ENCODE results near the gene TEP1.

TEP1 gene

DNA sequence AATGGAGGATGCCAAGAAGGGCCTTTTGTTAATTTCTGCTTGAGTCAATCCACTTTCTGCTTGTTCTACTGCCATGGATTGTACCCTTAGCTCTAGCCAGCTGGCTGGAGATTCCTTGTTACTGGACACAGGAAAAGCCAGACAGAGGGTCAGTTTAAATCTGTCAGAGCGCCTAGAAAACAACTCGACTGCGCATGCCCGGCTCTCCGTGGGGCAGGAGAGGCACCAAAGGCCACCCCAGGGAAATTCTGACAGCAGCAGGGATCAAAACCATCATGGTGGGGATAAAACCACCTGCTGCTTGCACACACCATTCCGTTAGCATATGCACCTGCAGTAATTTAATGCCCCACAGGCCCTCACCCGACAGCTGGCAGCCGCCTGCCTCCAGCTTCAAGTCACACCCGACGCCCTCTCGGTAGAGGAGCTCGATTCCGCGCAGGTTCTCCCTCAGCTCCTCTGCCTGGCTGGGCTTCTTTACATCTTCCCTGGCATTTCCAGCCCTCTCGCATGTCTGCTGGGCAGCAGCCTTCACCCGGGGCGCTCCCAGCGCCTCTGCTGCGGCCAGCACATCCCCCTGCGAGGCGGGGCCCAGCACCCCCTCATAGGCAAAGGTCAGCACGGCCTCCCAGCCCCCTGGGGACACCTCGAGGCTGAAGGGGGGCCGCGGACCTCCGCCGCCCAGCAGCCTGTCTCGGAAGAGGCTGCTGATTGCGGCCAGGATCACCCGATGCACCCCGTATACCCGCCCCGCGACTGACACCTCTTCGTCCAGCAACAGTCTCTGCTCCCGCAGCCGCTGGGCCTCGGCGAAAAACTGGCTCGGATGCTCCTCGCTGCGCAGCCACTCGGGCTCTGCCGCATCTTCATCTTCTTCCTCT, 21.6 kb upstream of the TEP1 start:
- no peak for DNase-seq (ENCODE audit: low read depth in 2 of 2)

DNA sequence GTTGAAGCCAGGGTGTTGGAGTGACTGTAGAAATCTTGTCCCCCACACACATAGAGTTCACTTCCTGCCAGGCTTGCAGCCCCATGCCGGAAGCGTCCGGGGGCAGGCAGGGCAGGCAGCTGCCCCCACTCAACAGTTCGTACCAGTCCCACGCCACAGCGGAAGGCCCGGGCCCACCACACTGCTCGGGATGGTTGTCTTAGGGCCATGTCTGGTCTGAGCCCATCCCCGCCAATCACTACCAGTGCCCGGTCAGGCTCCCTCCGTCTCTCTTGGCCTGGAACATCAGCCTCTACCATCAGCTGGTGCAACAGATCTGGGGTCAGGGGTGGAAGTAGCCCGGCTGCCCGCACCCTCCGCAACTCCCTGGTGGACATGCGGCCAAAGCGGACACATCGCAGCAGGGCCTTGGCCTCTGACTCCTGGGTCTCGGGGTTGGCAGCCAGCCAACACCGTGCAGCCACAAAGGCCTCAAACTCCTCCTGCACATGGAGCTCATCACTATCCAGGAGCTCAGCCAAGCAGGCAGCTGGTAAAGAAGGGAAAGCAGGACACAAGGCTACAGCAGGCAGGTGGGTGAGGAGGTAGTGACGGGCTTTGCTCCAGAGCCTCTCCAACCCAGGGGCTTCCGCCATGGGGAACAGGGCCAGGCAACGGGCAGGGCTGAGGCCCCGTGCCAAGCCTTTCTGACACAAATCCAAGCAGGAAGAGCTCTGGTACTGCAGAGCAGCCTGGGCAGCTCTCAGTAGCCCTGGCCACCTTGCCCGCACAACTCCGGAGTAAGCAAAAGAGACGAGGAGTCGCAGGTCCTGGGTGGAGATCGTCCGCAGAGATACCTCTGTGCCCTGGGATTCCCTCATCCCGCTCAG, 16.7 kb upstream of the TEP1 start:
- no peak for DNase-seq (ENCODE audit: low read depth in 2 of 2)

DNA sequence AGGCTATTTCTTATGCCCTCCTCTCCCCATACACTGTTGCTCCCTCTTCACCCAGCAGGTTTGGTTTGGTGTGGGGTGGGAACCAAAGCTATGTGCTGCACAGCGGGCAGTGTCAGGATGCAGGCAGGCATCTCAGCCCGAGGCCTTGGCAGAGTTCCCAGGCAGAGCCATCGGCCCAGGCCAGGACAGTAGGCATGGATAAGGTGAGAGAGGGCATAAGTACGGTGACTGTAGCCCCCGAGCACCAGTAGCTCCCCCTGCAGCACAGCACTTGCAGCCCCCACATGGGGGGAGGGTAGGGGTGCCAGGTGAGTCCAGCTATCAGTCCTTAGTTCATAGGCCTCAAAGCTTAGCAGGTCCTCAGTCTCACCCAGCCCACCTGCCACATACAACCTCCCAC, 15.5 kb upstream of the TEP1 start:
- no peak for DNase-seq (ENCODE audit: low read depth in 2 of 2)

DNA sequence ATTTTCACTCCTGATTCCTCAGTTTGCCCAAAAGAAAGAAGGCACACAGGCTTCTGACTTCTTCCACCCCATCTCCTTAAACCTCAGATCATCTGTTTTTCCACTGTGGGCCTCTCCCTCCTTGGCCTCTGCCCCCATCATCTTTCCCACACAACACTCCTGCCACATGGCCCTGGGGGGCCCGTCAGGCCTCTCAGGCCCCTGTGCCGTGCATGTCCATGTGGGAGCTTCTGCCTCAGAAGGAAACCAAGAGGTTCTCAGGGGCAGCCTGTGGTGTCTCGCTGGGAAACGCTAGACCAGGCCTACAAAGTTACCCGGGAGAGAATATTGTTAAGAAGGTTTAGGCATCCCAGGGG, 14.7 kb upstream of the TEP1 start:
- no peak for DNase-seq (ENCODE audit: low read depth in 2 of 2)

DNA sequence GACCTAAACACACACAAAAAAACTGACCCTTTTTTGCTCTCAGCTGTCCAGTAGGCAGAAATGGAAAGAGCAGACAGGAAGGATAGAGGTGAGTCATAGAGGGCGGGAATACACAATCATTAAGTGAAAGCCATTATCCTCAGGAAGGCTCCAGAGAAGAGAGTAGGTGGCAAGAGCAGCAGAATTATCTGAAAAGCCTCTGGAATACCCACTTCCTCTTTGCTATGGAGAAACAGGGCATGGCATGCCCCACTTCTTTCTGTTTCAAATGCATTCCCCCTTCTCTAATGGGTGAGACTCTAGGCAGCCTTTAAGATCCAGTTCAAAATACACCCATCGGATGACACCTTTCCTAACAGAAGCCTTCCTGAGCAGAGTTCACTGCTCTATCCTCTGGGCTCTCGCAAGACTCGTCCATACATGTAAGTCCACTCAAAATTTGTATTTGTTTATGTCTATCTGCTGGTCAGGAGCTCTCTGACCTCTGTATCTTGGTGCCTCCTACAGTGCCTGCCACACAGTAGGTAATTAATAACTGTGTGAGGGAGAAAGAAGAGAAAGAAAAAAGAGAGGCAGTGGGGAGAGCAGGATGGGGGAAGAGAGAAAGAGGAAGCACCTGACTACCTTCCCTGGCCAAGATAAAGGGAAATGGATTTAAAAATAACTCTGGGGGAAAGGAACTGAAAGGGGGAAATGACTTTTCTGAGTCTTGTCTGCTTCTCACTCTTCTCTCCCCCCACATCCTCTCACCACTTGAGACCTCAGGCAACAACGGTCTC, 14.1 kb upstream of the TEP1 start:
- DNase-seq (ENCODE audit: low read depth in 2 of 2) = no peak

DNA sequence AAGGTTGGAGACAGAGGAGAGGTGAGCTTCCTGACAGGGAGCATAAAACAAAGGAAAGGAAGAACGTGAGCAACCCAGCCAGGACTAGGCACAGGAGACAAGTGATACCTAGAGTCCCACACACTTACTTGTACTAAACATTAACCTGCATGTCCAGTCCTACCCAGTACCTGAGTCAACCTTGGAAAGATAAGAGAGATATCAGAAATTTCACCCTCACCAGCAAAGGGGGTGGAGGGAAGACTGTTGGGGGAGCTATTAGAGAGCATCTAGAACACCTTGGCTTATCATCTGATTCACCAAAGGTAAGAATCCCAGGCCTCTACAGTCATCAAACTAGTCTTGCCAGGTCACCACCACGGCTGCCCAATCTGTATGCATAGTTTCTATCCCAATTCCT, 11.6 kb upstream of the TEP1 start:
- no peak for DNase-seq (ENCODE audit: low read depth in 2 of 2)

DNA sequence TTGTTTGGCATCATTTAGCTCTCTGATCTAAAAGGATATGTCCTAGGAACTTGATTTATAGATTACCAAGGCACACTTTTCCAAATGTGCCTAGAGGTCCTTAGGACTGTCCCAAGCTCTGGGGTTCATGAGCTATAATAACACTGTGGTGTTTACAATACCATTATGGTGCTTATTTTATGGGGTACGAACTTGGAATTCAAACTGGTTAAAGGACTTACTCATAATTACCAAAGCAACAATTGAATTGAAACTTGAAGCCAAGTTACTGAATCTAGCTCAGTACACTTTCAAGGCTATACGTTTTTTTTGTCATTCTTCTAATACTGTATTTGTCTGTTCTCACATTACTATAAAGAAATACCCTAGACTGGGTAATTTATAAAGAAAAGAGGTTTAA, 9.6 kb upstream of the TEP1 start:
- no peak for DNase-seq (ENCODE audit: low read depth in 2 of 2)

DNA sequence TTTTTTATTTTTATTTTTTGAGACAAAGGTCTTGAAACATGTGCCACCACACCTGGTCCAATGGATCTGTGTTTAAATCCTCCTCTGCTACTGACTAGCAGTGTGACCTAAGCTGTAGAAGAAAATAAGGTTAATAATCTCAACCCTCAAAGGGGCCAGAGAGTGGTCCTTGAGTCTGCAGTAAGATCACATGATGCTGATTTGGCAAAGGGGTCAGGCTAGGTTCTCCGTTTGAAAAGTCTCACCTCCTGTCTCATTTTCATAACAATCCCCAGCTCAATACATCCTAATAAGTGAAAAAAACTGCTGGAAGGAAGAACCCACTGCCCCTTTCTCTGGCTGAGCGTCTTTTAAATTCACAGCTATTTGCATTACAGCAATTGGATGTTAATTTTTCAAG, 8.0 kb upstream of the TEP1 start:
- no peak for DNase-seq (ENCODE audit: low read depth in 2 of 2)

DNA sequence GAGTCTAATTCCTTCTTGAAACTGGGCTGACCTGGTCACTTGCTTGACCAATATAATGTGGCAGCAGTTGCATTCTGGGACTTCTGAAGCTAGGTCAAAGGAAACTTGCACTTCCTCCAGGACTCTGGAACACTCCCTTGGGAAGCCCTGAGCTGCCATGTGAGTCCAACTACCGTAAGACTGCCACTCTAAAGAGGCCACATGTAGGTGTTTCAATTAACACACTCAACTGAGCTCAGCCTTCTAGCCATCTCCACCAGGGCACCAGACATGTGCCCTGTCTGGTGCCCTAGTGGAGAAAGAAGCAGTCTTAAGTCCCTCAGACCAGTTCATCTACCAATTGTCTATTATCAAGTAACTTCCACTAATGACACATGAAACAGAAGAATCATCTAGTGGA, 6.1 kb upstream of the TEP1 start:
- DNase-seq (ENCODE audit: low read depth in 2 of 2) = no peak

DNA sequence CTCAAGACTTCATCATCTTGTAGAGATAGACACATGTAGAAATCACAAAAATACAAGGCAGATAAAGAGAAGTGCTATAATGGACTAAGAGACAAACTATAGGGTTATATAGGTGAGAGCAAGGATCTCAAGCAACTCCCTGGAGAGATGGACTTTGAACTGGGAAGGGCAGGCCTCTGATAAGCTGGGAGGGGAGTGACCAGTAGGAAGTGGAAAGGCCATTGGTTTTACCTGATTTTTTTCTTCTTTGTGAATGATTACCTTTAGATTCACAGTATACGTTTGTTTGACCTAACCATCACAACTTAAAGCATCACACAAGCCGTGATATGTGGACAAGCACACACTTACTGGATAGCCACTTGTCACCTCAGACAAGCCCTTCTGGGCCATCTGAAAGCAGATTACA, 5.2 kb upstream of the TEP1 start:
- no peak for DNase-seq (ENCODE audit: low read depth in 2 of 2)

DNA sequence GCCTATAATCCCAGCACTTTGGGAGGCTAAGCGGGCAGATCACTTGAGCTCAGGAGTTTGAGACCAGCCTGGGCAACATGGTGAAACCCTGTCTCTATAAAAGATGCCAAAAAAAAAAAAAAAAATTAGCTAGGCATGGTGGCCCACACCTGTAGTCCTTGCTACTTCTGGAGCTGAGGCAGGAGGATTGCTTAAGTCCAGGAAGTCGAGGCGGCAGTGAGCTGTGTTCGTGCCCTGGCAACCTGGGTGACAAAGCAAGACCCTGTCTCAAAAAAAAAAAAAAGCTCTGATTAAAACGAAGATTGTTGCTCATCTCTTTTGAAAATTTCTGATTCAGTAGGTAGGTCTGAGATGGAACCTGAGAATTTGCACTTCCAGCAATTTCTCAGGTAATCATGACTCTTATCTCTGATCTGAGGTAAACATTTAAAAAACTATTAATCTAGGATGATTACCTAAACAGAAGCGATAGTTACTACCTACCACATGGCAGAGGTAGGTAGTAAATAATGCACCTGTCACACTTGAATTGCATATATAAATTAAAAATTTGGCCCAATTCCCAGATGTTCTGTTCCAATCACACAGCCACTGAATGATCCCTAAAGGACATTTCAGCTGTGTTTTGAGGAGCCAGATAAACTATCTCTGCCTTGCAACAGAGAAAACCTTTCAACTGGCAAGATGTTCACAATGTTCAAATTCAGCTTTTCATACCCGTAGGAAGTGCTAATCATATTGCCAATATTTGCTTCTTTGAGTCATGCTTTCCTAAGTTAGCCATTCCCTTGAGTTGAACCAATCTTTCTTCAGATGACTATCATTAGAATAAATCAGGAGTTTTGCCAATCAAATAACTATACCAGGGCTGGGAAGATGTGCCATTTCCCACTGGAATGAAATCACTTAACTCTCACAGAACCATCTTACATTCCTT, 4.2 kb upstream of the TEP1 start:
- DNase-seq (ENCODE audit: low read depth in 2 of 2) = no peak

DNA sequence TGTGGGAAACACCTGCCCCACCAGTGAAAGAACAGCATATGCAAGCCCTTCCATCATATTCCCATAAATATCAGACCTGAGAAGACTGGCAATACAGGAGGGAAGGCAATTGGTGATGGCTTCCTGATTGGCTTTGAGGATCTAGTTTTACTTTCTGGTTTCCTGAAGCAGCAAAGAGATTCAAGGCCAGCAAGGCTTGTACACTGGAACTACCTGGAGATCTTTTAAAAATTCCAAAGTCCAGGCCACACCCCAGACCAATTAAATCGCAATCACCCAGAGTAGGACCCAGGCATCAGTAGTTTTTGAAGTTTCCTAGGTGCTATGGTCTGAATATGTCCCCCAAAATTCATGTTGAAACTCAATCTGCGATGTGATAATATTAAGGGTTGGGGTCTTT, 2.9 kb upstream of the TEP1 start:
- no peak for DNase-seq (ENCODE audit: low read depth in 2 of 2)

DNA sequence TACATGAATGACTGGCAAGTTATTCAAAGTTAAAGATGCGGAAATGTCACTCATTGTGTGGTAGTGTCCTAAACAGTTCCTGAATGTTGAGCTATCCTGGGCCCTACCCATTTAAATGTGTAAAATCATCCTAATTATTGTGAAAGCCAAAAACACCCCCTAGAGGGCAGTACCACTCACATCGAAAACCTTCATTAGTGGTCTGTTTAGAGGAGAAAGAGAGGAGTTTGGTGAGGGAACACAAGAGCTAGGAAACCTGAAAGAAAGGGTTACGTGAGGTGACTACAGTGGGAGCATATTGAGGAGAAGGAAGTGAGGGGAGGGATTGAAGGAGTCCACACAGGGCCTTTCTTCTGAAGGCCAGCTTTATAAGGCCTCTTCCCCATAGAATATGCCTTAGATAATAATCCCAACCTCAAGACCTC, 2.5 kb upstream of the TEP1 start:
- DNase-seq (ENCODE audit: low read depth in 2 of 2) = peak in 1 of 2 donors; percentile 34

DNA sequence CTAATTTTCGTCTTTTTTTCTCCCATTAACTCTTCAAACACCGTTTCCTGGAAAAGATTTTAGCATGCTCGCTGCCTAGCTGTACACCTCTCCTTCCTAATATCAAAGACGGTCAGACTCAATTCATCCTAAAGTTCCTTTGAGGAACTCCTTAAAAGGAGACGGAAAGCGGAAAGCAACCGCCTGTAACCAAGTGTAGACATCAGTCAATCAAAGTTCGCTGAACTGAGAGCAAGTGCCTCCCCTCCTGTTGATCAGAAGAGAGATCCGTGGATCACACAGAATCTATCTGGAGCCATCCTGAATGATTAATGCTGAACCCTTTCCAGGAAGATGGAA, 412 bp upstream of the TEP1 start:
- DNase-seq (ENCODE audit: low read depth in 2 of 2) = no peak

DNA sequence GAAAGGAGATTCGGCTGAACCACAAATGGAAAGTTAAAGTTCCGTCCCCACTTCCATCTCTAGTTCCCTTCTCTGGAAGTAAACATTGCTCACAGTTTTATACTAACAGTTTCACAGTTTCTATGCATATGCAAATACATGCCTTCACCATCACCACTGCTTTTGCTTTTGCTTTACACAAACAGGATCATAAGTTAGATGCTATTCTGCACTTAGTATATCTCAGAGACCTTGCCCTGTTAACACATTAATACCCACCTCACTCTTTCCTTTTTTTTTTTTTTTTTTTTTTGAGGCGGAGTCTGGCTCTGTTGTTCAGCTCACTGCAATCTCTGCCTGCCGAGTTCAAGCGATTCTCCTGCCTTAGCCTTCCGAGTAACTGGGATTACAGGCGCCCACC, 890 bp downstream of the TEP1 start:
- no peak for DNase-seq (ENCODE audit: low read depth in 2 of 2)

DNA sequence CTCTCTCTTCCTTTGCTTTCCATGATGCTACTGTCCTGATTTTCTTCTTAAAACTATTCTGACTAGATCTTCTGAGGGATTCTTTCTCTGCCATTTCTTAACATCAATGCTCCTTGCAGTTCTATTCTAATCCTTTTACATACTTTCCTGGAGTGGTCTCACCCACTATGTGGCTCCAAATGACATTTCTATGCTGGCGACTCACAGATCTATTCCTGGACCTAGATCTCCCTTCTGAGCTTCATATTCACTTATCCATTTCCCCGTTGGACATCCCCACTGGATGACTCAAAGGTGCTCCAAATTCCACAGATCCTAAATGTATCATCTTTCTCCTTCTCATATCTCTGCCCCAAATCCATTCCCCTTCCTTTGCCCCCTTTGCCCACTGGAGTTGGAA, 4.1 kb downstream of the TEP1 start:
- DNase-seq (ENCODE audit: low read depth in 2 of 2) = no peak

DNA sequence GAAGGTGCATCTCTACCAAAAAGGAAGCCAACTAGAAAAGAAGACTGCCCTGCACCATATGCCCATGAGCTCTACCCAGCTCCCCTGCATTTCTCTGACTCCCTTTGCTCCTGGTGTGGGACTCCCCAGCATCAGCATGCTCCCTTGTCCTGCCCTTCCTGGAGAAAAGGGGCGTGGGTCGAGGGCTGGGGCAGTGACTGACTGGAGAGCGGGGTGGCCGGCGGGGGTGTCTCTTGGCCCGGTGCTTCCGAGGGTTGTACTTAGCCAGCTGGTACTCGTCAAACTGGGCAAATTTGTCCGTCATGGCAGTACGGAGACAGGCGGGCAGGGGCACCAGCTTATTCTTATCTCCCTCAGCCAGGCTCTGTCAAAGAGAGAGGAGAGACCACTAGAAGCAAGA, 9.8 kb downstream of the TEP1 start:
- no peak for DNase-seq (ENCODE audit: low read depth in 2 of 2)

DNA sequence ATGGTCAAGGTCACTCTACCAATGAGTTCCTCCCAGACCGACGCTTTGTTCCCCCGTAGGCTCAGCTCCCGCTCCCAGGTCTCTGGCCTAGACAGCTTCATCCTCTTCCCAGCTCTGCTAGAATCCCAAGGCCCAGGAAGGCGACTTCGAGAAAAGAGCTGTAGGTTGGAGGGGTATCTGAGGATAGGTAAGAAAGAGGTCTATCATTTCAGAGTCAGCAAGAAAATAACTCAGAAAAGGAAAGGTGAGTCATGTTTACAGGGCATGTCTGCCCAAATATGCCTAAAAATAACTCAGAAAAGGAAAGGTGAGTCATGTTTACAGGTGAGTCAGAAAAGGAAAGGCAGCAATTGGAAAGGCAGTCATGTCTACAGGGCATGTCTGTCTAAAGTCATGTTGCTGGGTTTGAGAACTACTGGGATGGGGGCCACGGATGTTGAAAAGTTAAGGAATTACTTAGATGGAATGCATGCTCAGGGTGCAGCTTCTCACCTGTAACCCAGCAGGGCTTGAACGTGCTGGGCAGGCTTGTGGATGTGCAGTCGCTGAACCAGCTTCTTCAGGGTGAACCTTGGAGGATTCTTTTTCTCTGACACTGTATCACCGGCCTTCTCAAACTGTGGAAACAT, 12.2 kb downstream of the TEP1 start:
- DNase-seq (ENCODE audit: low read depth in 2 of 2) = no peak

DNA sequence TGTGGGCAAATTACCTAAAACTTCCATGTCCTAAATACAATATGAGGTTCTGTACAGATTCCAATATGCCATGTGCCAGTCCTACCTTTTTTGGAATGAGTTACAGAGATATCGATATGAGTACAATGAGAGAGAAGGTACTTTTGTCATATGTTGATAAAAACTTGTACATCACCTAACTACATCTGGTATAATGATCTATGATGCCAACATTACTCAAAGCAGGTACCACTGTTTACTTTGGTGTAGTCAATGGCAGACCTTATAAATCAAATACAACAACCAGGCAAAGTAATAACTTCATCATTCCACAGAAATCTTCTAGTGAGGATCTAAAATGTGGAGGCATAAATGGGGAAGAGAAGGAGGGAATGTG, 12.7 kb downstream of the TEP1 start:
- DNase-seq (ENCODE audit: low read depth in 2 of 2) = no peak

DNA sequence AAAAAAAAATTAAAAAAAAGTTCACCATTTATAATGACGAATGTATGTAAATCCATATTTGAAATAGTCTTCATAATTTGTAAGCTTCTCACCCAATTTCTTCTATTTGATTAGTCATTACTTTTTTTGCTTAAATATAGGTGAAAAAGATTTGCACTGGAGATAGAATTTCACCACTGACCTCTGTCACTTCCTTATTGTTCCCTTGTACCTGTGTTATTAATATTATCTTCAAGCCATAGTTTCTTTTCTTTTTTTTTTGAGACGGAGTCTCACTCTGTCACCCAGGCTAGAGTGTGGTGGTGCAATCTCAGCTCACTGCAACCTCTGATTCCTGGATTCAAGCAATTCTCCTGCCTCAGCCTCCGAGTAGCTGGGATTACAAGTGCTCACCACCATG, 15.8 kb downstream of the TEP1 start:
- no peak for DNase-seq (ENCODE audit: low read depth in 2 of 2)

DNA sequence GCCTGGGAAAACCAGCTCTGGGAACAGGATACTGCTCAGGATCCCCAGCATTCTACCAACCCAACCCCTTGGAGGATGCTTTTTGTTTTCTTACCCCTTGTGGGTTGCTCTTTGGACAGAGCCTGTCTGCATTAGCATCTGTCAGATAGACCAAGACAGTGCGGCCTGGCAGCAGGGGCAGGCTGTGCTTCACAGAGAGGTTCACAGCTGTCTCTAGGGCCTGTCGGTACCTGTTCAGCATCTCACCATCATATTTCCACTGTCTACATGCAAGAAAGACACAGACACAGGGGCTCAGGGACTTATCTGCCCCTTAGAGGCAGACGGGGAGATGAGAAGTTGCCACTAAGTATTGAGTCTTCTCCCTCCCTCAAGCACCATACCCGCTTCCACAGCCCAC, 21.8 kb downstream of the TEP1 start:
- DNase-seq (ENCODE audit: low read depth in 2 of 2) = no peak
